Measurements from ENCODE around the gene B9D1.

Gene B9D1, protein sequence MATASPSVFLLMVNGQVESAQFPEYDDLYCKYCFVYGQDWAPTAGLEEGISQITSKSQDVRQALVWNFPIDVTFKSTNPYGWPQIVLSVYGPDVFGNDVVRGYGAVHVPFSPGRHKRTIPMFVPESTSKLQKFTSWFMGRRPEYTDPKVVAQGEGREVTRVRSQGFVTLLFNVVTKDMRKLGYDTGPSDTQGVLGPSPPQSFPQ

DNA sequence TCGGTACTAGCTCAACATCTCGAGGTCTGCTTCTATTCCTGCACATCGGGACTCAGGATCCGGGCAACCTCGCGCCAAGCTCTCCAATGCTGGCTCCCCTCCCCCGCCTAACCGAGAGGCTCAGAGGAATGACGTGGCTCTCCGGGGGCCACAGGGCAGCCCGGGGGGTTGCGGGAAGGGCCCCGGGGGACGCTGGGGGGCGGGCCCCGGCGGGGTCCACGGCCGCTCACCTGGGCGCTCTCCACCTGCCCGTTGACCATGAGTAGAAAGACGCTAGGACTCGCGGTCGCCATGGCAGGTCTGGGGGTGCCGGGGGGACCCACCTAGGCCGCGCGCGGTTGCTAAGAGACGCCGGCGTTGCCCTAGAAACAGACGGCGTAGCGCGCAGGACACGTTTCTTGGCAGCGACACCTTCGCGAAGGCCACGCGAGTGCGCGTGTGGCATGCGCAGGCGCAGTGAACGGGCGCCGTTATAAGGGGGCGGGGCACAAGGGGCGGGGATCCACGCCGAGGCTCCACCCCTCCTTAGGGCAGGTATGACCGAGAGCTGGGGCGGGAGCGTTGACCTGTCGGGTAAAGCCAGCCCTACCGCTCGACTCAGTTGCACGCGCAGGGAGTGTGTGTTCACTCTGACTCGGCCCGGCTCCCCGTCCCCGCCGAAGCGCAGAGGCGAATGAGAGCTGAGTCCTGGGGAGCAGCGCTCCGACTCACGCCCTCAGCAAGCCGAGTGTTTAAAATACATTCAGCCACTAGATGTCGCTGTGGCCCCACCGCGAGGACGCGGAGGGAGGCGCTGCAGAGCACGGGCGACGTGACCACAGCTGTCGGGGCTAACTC lies at the start of gene B9D1:
Gene B9D1 (minus strand): TSS at position 447 of the 837 bp plus-strand sequence. CDS start 154 bp downstream, at position 293.
- H3K4me3 ChIP-seq (ENCODE audit: low read depth, low read length) = peak within 1 kb of the TSS; percentile 77
- peak; percentile 94 for DNase-seq (ENCODE audit: low read depth)
- TF ChIP-seq, protein P1, sequence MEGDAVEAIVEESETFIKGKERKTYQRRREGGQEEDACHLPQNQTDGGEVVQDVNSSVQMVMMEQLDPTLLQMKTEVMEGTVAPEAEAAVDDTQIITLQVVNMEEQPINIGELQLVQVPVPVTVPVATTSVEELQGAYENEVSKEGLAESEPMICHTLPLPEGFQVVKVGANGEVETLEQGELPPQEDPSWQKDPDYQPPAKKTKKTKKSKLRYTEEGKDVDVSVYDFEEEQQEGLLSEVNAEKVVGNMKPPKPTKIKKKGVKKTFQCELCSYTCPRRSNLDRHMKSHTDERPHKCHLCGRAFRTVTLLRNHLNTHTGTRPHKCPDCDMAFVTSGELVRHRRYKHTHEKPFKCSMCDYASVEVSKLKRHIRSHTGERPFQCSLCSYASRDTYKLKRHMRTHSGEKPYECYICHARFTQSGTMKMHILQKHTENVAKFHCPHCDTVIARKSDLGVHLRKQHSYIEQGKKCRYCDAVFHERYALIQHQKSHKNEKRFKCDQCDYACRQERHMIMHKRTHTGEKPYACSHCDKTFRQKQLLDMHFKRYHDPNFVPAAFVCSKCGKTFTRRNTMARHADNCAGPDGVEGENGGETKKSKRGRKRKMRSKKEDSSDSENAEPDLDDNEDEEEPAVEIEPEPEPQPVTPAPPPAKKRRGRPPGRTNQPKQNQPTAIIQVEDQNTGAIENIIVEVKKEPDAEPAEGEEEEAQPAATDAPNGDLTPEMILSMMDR (conservative IDR thresholded peaks at IDR 0.05; ENCODE audit: low read depth, low read length) = peak; percentile 91

DNA sequence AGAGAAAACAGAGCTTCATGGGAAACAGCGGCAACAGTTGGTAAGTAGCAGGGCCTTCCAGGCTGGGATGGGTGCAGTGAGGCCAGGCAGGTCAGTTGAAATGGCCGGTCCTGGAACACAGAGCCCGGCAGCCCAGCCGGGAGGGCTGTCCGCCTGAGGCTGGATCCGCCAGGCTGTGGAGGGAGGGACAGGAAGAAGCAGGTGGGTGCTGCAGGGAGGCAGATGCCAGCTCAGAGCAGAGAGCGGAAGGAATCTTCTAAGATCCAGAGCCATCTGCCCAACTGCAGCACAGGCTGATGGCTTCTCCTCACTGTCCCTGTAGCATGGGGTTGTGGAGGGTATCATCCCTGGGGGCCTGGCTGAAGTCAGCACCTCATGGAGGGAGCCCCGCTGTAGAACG lies 49.1 kb upstream of the B9D1 start:
- TF ChIP-seq, protein P1 (conservative IDR thresholded peaks at IDR 0.05; ENCODE audit: low read depth, low read length) = no peak
- no peak for DNase-seq (ENCODE audit: low read depth)
- H3K4me3 ChIP-seq (ENCODE audit: low read depth, low read length) = no peak overlapping the region

DNA sequence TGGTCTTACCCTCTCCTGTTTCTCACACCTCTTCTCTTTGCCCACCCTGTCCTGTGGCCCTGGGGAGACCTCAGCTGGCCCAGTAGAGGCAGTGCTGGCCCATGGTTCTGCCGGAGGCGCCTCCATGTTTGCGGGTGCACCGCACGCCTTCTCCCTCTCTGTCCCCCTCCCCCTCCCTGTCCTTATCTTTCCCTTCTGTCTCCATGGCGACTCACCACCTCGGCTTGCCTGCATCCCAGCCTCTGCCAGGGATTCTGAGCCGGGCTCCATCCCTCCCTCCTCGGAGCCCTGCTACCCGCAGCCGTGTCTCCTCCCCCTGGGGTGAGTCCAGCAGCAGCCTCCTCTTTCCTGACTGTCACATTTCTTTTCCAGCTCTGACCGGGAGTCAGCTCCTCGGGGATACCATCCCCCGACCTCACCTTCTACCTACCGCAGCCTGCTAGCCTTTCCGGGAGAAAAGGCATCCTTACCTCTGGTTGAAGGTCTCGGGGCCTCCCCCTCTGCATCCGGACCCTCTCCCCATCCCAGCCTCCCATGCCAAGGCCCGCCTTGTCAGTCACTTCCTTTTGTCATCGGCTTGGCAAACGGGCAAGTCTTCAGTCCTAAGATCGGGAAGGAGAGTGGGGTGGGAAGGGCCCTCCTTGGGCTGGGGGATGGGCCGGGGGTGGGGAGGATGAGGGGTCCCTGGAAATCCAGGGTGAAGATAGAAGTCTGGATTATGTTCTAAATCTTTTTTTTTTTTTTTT lies 48.5 kb upstream of the B9D1 start, which contains the start of gene RNF112:
Gene RNF112 (plus strand): TSS at position 358 of the 746 bp plus-strand sequence. CDS start 177 bp downstream, at position 535.
- TF ChIP-seq, protein P1 (conservative IDR thresholded peaks at IDR 0.05; ENCODE audit: low read depth, low read length) = peak; percentile 24
- H3K4me3 ChIP-seq (ENCODE audit: low read depth, low read length) = peak within 1 kb of the TSS; percentile 17
- peak; percentile 26 for DNase-seq (ENCODE audit: low read depth)

DNA sequence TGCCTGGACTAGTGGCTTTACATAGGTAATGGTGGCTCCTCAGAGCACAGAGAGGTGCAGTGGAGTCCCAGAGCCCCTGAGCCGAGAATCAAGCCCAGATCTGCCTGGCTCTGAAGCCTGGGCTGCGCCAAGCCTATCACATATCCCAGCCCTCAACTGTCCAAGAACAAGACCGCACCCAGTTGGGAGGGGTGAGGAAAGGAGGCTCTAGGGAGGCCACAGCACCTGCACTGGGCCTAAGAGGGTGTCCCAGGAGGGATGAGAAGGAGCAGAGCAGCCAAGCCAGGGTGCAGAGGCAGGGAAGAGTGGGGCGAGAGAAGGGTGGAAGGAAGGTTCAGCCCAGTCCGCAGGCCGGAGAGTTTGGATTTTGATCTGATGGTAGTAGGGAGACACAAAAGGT lies 47.6 kb upstream of the B9D1 start:
- DNase-seq (ENCODE audit: low read depth) = no peak
- TF ChIP-seq, protein P1 (conservative IDR thresholded peaks at IDR 0.05; ENCODE audit: low read depth, low read length) = no peak
- H3K4me3 ChIP-seq (ENCODE audit: low read depth, low read length) = no peak overlapping the region

DNA sequence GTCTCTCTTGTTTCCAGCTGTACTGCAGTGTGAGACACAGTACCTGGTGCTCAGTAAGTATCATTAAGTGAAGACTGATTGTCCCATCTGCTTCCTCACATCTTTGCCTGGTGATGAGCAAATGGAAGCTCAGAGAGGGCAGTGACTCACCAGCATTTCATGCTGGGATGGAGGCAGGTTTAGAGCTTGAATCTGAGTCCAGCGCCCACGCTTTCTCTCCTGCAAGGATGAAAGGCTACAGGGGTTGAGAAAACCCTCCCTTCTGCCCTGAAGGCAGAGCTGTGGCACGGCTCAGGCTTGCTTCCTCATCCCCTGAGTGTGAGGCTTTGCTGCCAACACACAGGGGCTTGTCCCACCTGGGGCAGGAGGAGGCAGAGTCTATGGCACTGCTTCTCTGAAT lies 47.0 kb upstream of the B9D1 start:
- no peak overlapping the region for H3K4me3 ChIP-seq (ENCODE audit: low read depth, low read length)

DNA sequence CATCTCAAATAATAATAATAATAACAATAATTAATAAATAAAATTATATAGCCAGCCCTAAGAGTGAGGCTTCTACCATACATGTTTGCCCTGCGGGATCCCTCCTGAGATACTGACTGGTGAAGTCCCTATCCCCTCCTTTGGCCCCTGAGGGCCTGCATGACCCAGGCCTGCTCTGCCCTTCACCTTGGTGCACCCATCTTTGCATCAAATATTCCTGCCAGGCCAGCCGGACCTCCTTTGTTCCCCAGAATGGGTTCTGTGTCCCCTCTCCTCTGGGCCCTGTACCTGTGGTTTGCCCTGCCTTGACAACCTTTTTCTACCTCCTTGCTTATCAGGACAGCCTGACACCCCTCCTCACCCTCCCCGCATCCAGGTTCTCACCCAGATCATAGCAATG lies 46.5 kb upstream of the B9D1 start:
- H3K4me3 ChIP-seq (ENCODE audit: low read depth, low read length) = no peak overlapping the region
- TF ChIP-seq, protein P1 (conservative IDR thresholded peaks at IDR 0.05; ENCODE audit: low read depth, low read length) = no peak
- no peak for DNase-seq (ENCODE audit: low read depth)

More for the DNA sequence above, 47.0 kb upstream of the B9D1 start:
- DNase-seq (ENCODE audit: low read depth) = peak; percentile 85
- TF ChIP-seq, protein P1 (conservative IDR thresholded peaks at IDR 0.05; ENCODE audit: low read depth, low read length) = no peak
